Endothelial cell (in vitro differentiated cells): ENCODE results near the gene ELOVL2. TPM values are rescaled to one million over a fixed set of nuclear protein-coding genes. Genes with fewer than 3 reads are reported as not detected.

ENCODE experiments used
- DNase-seq: peaks from one replicate; pipeline ENCODE4 v3.0.0; 2021; ENCODE audit warnings: low spot score
- H3K27ac Mint-ChIP-seq: one replicate; pipeline ENCODE4 v1.8.0; 2021; ENCODE audit warnings: mixed read lengths, inconsistent platforms; ENCODE audit not compliant: unreplicated experiment
- H3K27me3 Mint-ChIP-seq: one replicate; pipeline ENCODE4 v1.8.0; 2021; ENCODE audit warnings: mild to moderate bottlenecking, moderate library complexity, mixed read lengths, inconsistent platforms; ENCODE audit not compliant: unreplicated experiment
- H3K36me3 Mint-ChIP-seq: one replicate; pipeline ENCODE4 v1.8.0; 2021; ENCODE audit warnings: mild to moderate bottlenecking, low read depth, mixed read lengths, inconsistent platforms; ENCODE audit not compliant: unreplicated experiment
- H3K4me1 Mint-ChIP-seq: one replicate; pipeline ENCODE4 v1.8.0; 2021; ENCODE audit warnings: mild to moderate bottlenecking, mixed read lengths, inconsistent platforms; ENCODE audit not compliant: unreplicated experiment
- H3K4me3 Mint-ChIP-seq: one replicate; pipeline ENCODE4 v1.8.0; 2021; ENCODE audit warnings: mild to moderate bottlenecking, mixed read lengths, inconsistent platforms; ENCODE audit not compliant: unreplicated experiment
- H3K9me3 Mint-ChIP-seq: one replicate; pipeline ENCODE4 v1.8.0; 2021; ENCODE audit warnings: mixed read lengths, inconsistent platforms; ENCODE audit not compliant: unreplicated experiment
- CTCF ChIP-seq: fragments of 200-600 bp; sonication (generic); IDR thresholded peaks from one replicate; pipeline ENCODE4 v1.5.0; 2021; ENCODE audit warnings: antibody characterized with exemption; ENCODE audit not compliant: unreplicated experiment
- total RNA-seq: library from RNA; stranded (reverse); fragmentation: NEBNext Ultra II Directional; extraction: Animal tissue kit (Norgen Biotek cat#: 25700); gene quantifications from one replicate; pipeline ENCODE4 v1.2.1, GENCODE V29; 2021; ENCODE audit not compliant: unreplicated experiment

Gene ELOVL2
- total RNA-seq, 1 donor from 2014 or later: 0.31 TPM

GRCh38 chr6:10976571-10976970, 67.5 kb downstream of the ELOVL2 start:
- Mint-ChIP-seq H3K27ac (no peak overlapping the region), H3K9me3 (no peaks in the 10 kb centered on the region), H3K36me3 (no peaks in the 10 kb centered on the region), H3K4me1 (no peaks in the 10 kb centered on the region), H3K27me3 (peaks cover 1% of the 10 kb centered on the region), H3K4me3 (no peak overlapping the region)
- no peak for DNase-seq
- TF ChIP-seq CTCF: no peak

GRCh38 chr6:10972196-10972595, 71.9 kb downstream of the ELOVL2 start:
- no peak overlapping the region for H3K4me3 Mint-ChIP-seq
- H3K4me1 Mint-ChIP-seq: no peaks in the 10 kb centered on the region
- peaks cover 5% of the 10 kb centered on the region for H3K36me3 Mint-ChIP-seq
- no peak for TF ChIP-seq CTCF
- no peak overlapping the region for H3K27ac Mint-ChIP-seq
- DNase-seq: no peak
- peaks cover 1% of the 10 kb centered on the region for H3K27me3 Mint-ChIP-seq
- H3K9me3 Mint-ChIP-seq: no peaks in the 10 kb centered on the region

GRCh38 chr6:10970731-10971130, 73.4 kb downstream of the ELOVL2 start:
- TF ChIP-seq CTCF: no peak

GRCh38 chr6:10968776-10969175, 75.3 kb downstream of the ELOVL2 start:
- H3K27me3 Mint-ChIP-seq: no peaks in the 10 kb centered on the region
- H3K9me3 Mint-ChIP-seq: no peaks in the 10 kb centered on the region
- no peak overlapping the region for H3K4me3 Mint-ChIP-seq
- H3K36me3 Mint-ChIP-seq: peaks cover 9% of the 10 kb centered on the region
- TF ChIP-seq CTCF: no peak
- no peak for DNase-seq
- no peak overlapping the region for H3K27ac Mint-ChIP-seq
- H3K4me1 Mint-ChIP-seq: no peaks in the 10 kb centered on the region

More at GRCh38 chr6:10970731-10971130, 73.4 kb downstream of the ELOVL2 start:
- Mint-ChIP-seq H3K9me3 (no peaks in the 10 kb centered on the region), H3K27me3 (no peaks in the 10 kb centered on the region), H3K36me3 (peaks cover 5% of the 10 kb centered on the region), H3K4me1 (no peaks in the 10 kb centered on the region), H3K4me3 (no peak overlapping the region), H3K27ac (no peak overlapping the region)
- DNase-seq: no peak

GRCh38 chr6:10964684-10965083, 79.4 kb downstream of the ELOVL2 start:
- peaks cover 9% of the 10 kb centered on the region for H3K36me3 Mint-ChIP-seq
- H3K27me3 Mint-ChIP-seq: peaks cover 1% of the 10 kb centered on the region
- H3K4me1 Mint-ChIP-seq: no peaks in the 10 kb centered on the region

More at GRCh38 chr6:10964684-10965083, 79.4 kb downstream of the ELOVL2 start:
- H3K9me3 Mint-ChIP-seq: no peaks in the 10 kb centered on the region
- H3K4me3 Mint-ChIP-seq: no peak overlapping the region
- no peak for TF ChIP-seq CTCF
- DNase-seq: no peak
- H3K27ac Mint-ChIP-seq: no peak overlapping the region
